ENCODE results near the gene STXBP6.
A peak's percentile ranks its signal among the peaks of the same experiment; 100 is the strongest.

Gene STXBP6

DNA sequence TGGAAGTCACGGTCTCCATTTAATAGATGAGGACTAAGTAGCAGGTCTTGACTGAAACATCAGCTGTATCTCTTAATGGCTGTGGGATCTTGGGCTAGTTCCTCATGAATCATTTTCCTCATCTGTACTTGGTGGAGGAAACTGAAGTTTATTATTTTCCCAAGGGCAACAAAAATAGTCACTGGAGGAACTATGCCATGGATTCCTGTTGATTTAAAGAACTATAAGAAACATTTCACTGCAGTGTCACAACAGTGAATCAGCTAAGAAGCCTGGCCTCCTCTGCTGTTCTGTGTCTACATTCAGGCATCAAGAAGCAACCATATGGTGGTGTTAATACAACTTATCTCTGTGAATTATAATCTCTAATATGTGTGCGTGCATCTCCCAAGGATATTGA is 200.5 kb downstream of the STXBP6 start:
- H2BK5ac ChIP-seq (ENCODE audit: low read depth, low read length, poor library complexity, severe bottlenecking): no peak overlapping the region
- no peak overlapping the region for H2BK120ac ChIP-seq (ENCODE audit: low read depth, low read length)
- H3K27ac ChIP-seq (ENCODE audit: low read length, poor library complexity, severe bottlenecking): no peak overlapping the region
- no peak overlapping the region for H4K91ac ChIP-seq (ENCODE audit: low read length)
- H3K9me3 ChIP-seq (ENCODE audit: control insufficient read depth, low read length): no peaks in the 10 kb centered on the region
- H3K4ac ChIP-seq (ENCODE audit: low read depth in 1 of 2, low read length in 2 of 2): no peak overlapping the region
- H3K18ac ChIP-seq (ENCODE audit: low read depth in 1 of 2, low read length in 2 of 2): no peak overlapping the region
- H3K36me3 ChIP-seq (ENCODE audit: control insufficient read depth in 1 of 2, insufficient read depth in 2 of 2, low read depth in 1 of 2, low read length in 2 of 2): peaks cover 0 to 10% of the 10 kb centered on the region in 2 experiments
- H3K14ac ChIP-seq (ENCODE audit: low read length in 2 of 2): no peak overlapping the region
- H3K4me2 ChIP-seq (ENCODE audit: low read length, poor library complexity, severe bottlenecking): no peak overlapping the region
- H2AFZ ChIP-seq (ENCODE audit: low read depth, low read length): no peak overlapping the region
- WGBS: 94% methylated on average over 1 of the region's 2 CpGs
- no peaks in the 10 kb centered on the region for H3K4me1 ChIP-seq (ENCODE audit: control insufficient read depth, insufficient read depth, low read depth, low read length)
- no peak overlapping the region for H4K8ac ChIP-seq (ENCODE audit: low read length)
- H2AK5ac ChIP-seq (ENCODE audit: low read length, severe bottlenecking): no peak overlapping the region
- DNase-seq: peak; percentile 45
- no peak overlapping the region for H3K23ac ChIP-seq (ENCODE audit: low read length in 2 of 2)
- H2BK12ac ChIP-seq (ENCODE audit: low read length in 2 of 2): no peak overlapping the region
- no peaks in the 10 kb centered on the region for H3K27me3 ChIP-seq (ENCODE audit: control insufficient read depth in 1 of 2, insufficient read depth in 1 of 2, low read length in 2 of 2)
- no peak overlapping the region for H3K9ac ChIP-seq (ENCODE audit: low read length)
- H3K79me1 ChIP-seq (replicated peaks; ENCODE audit: low read length, poor library complexity, severe bottlenecking): no peaks in the 10 kb centered on the region
- H2BK15ac ChIP-seq (ENCODE audit: low read depth, poor library complexity, severe bottlenecking): no peak overlapping the region
- no peak overlapping the region for H3K4me3 ChIP-seq (ENCODE audit: insufficient read depth in 1 of 2, low read depth in 1 of 2, low read length in 2 of 2)

DNA sequence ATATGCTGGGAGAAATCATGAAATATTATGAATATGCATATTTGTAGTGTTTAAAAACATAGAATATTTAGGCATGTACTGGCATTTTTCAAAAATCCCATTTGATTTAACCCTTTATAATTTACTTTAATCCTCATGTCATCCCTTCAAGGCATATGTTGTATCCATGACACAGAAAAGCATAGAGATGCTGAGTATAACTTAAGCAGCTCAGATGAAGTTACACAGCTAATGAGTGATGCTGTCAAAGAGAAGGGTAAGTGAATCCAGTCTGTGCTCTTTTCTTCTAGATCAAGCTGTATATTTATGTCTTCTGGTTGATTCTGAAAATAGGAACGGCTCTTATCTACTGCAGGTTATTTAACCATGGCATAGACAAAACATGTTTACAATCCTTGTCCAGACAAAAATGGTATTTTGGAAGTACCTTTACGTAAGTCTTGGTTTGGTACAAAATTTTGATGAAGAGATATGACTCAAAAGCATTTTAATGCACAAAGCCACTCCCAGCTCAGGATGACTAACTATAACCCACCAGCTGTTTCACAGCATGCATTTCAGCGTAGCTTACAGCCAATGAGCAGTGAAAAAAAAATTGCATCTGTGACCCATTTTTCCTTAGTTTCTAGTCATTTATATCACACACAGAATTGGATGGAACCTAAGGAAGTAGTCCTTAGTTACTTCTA is 201.7 kb downstream of the STXBP6 start:
- H2BK5ac ChIP-seq (ENCODE audit: low read depth, low read length, poor library complexity, severe bottlenecking): no peak overlapping the region
- H2AK5ac ChIP-seq (ENCODE audit: low read length, severe bottlenecking): no peak overlapping the region
- H3K4me1 ChIP-seq (ENCODE audit: control insufficient read depth, insufficient read depth, low read depth, low read length): no peaks in the 10 kb centered on the region
- no peak overlapping the region for H3K27ac ChIP-seq (ENCODE audit: low read length, poor library complexity, severe bottlenecking)
- H2BK120ac ChIP-seq (ENCODE audit: low read depth, low read length): no peak overlapping the region
- no peak overlapping the region for H3K4ac ChIP-seq (ENCODE audit: low read depth in 1 of 2, low read length in 2 of 2)
- no peak overlapping the region for H3K18ac ChIP-seq (ENCODE audit: low read depth in 1 of 2, low read length in 2 of 2)
- H3K36me3 ChIP-seq (ENCODE audit: control insufficient read depth in 1 of 2, insufficient read depth in 2 of 2, low read depth in 1 of 2, low read length in 2 of 2): no peaks in the 10 kb centered on the region
- peak overlapping the region; percentile 14 for H3K9ac ChIP-seq (ENCODE audit: low read length)
- peak overlapping the region in 1 of 2 experiments; percentile 6 for H3K4me3 ChIP-seq (ENCODE audit: insufficient read depth in 1 of 2, low read depth in 1 of 2, low read length in 2 of 2)
- peak; percentile 12 for DNase-seq
- no peak overlapping the region for H3K14ac ChIP-seq (ENCODE audit: low read length in 2 of 2)
- no peak overlapping the region for H2BK15ac ChIP-seq (ENCODE audit: low read depth, poor library complexity, severe bottlenecking)
- no CpG with 5 or more reads among the region's 3 CpGs for WGBS
- no peak overlapping the region for H3K23ac ChIP-seq (ENCODE audit: low read length in 2 of 2)
- no peak overlapping the region for H3K4me2 ChIP-seq (ENCODE audit: low read length, poor library complexity, severe bottlenecking)
- H4K91ac ChIP-seq (ENCODE audit: low read length): no peak overlapping the region
- H2BK12ac ChIP-seq (ENCODE audit: low read length in 2 of 2): no peak overlapping the region
- H4K8ac ChIP-seq (ENCODE audit: low read length): no peak overlapping the region
- H3K79me1 ChIP-seq (replicated peaks; ENCODE audit: low read length, poor library complexity, severe bottlenecking): no peaks in the 10 kb centered on the region
- no peaks in the 10 kb centered on the region for H3K27me3 ChIP-seq (ENCODE audit: control insufficient read depth in 1 of 2, insufficient read depth in 1 of 2, low read length in 2 of 2)
- no peak overlapping the region for H2AFZ ChIP-seq (ENCODE audit: low read depth, low read length)
- H3K9me3 ChIP-seq (ENCODE audit: control insufficient read depth, low read length): no peaks in the 10 kb centered on the region

DNA sequence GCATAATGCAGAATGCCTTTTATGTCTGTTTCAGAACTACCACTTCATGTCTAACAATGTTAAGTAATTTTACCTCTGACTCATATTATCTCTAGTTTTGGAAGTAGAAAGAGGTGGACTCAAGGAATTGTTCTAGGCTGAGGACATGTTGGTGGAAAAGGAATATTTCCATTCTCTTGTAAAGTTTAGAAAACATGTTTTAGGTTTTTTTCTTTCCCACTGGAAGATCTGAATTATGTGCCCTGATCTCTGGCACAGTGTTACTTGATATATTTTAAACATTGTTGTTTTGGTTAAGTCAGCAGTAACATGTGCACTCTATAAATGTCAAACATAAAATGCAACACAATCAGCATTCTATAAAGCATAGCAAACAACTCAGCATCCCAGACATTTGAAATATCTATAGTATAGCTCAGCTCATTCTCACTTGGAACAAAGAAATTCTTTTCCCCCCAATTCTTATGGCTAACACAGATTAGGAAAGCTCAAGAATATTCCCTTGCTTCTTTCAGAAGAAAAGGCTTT is 202.3 kb downstream of the STXBP6 start:
- H2BK120ac ChIP-seq (ENCODE audit: low read depth, low read length): no peak overlapping the region
- H3K4me2 ChIP-seq (ENCODE audit: low read length, poor library complexity, severe bottlenecking): no peak overlapping the region
- no peaks in the 10 kb centered on the region for H3K4me1 ChIP-seq (ENCODE audit: control insufficient read depth, insufficient read depth, low read depth, low read length)
- H2AFZ ChIP-seq (ENCODE audit: low read depth, low read length): no peak overlapping the region
- no peak overlapping the region for H2AK5ac ChIP-seq (ENCODE audit: low read length, severe bottlenecking)
- no peak overlapping the region for H3K4me3 ChIP-seq (ENCODE audit: insufficient read depth in 1 of 2, low read depth in 1 of 2, low read length in 2 of 2)
- H3K27me3 ChIP-seq (ENCODE audit: control insufficient read depth in 1 of 2, insufficient read depth in 1 of 2, low read length in 2 of 2): no peaks in the 10 kb centered on the region
- no peak overlapping the region for H2BK15ac ChIP-seq (ENCODE audit: low read depth, poor library complexity, severe bottlenecking)
- no peak overlapping the region for H3K9ac ChIP-seq (ENCODE audit: low read length)
- H3K27ac ChIP-seq (ENCODE audit: low read length, poor library complexity, severe bottlenecking): no peak overlapping the region
- H3K36me3 ChIP-seq (ENCODE audit: control insufficient read depth in 1 of 2, insufficient read depth in 2 of 2, low read depth in 1 of 2, low read length in 2 of 2): no peaks in the 10 kb centered on the region
- no peak overlapping the region for H3K18ac ChIP-seq (ENCODE audit: low read depth in 1 of 2, low read length in 2 of 2)
- H4K91ac ChIP-seq (ENCODE audit: low read length): no peak overlapping the region
- no peak overlapping the region for H2BK5ac ChIP-seq (ENCODE audit: low read depth, low read length, poor library complexity, severe bottlenecking)
- H3K4ac ChIP-seq (ENCODE audit: low read depth in 1 of 2, low read length in 2 of 2): no peak overlapping the region
- H4K8ac ChIP-seq (ENCODE audit: low read length): no peak overlapping the region
- H3K9me3 ChIP-seq (ENCODE audit: control insufficient read depth, low read length): no peaks in the 10 kb centered on the region
- H3K14ac ChIP-seq (ENCODE audit: low read length in 2 of 2): no peak overlapping the region
- DNase-seq: no peak
- no peak overlapping the region for H2BK12ac ChIP-seq (ENCODE audit: low read length in 2 of 2)
- H3K79me1 ChIP-seq (replicated peaks; ENCODE audit: low read length, poor library complexity, severe bottlenecking): no peaks in the 10 kb centered on the region
- H3K23ac ChIP-seq (ENCODE audit: low read length in 2 of 2): no peak overlapping the region

DNA sequence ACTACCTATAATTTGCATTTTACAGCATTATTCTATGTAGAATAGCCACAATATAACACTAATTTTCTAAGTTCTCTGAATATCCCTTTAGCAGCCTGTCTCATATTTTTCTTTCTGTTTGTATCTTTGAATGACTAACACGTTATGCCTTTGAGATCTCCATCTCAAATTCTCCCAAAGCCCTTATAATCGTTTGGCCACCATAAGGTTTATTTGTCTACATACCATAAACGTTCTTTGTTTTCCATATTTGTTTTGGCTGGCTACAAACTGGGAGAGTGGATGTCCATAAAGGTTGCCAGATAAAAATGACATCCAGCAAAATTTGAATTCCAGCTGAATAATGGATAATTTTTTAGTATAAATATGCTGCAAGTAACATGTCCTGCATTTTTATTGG is 203.7 kb downstream of the STXBP6 start:
- DNase-seq: no peak
- Histone ChIP-seq H4K91ac (ENCODE audit: low read length) (no peak overlapping the region), H4K8ac (ENCODE audit: low read length) (no peak overlapping the region), H3K4me2 (ENCODE audit: low read length, poor library complexity, severe bottlenecking) (no peak overlapping the region), H3K36me3 (ENCODE audit: control insufficient read depth in 1 of 2, insufficient read depth in 2 of 2, low read depth in 1 of 2, low read length in 2 of 2) (no peaks in the 10 kb centered on the region), H2AFZ (ENCODE audit: low read depth, low read length) (no peak overlapping the region), H3K27ac (ENCODE audit: low read length, poor library complexity, severe bottlenecking) (no peak overlapping the region), H3K18ac (ENCODE audit: low read depth in 1 of 2, low read length in 2 of 2) (no peak overlapping the region), H3K27me3 (ENCODE audit: control insufficient read depth in 1 of 2, insufficient read depth in 1 of 2, low read length in 2 of 2) (no peaks in the 10 kb centered on the region), H3K79me1 (replicated peaks; ENCODE audit: low read length, poor library complexity, severe bottlenecking) (no peaks in the 10 kb centered on the region), H2BK12ac (ENCODE audit: low read length in 2 of 2) (no peak overlapping the region), H3K4me1 (ENCODE audit: control insufficient read depth, insufficient read depth, low read depth, low read length) (no peaks in the 10 kb centered on the region), H3K23ac (ENCODE audit: low read length in 2 of 2) (no peak overlapping the region), H3K9me3 (ENCODE audit: control insufficient read depth, low read length) (no peaks in the 10 kb centered on the region), H2BK120ac (ENCODE audit: low read depth, low read length) (no peak overlapping the region), H3K4me3 (ENCODE audit: insufficient read depth in 1 of 2, low read depth in 1 of 2, low read length in 2 of 2) (no peak overlapping the region), H2BK5ac (ENCODE audit: low read depth, low read length, poor library complexity, severe bottlenecking) (no peak overlapping the region), H3K14ac (ENCODE audit: low read length in 2 of 2) (no peak overlapping the region), H2AK5ac (ENCODE audit: low read length, severe bottlenecking) (no peak overlapping the region), H3K9ac (ENCODE audit: low read length) (no peak overlapping the region), H2BK15ac (ENCODE audit: low read depth, poor library complexity, severe bottlenecking) (no peak overlapping the region), H3K4ac (ENCODE audit: low read depth in 1 of 2, low read length in 2 of 2) (no peak overlapping the region)
- WGBS: 50% methylated on average over 1 of the region's 3 CpGs
